GM18951 (cell line): ENCODE results near the gene TRIO.
"Not testable (repeated sequence)": the region's sequence is repeated elsewhere in the genome, so short reads cannot be mapped to it uniquely, and the experiment has no call there.

ENCODE experiments used
- POLR2A ChIP-seq: IDR thresholded peaks from 4 replicates; pipeline ENCODE4 v1.6.1; 2011; ENCODE audit warnings: mild to moderate bottlenecking; ENCODE audit not compliant: insufficient read length, insufficient read depth; ENCODE audit errors: extremely low read depth
- in situ Hi-C: fragments of 300-500 bp; cut with MboI; formaldehyde crosslinking; loops from one replicate; pipeline ENCODE4 v1.12.0; 2022; ENCODE audit warnings: low sequenced_read_pairs, mixed read lengths, inconsistent platforms; ENCODE audit not compliant: unreplicated experiment

TRIO gene

GRCh38 chr5:14428302-14429081 lies 285.4 kb downstream of the TRIO start:
- in situ Hi-C loops, result no loop called here
- no peak for TF ChIP-seq POLR2A

DNA sequence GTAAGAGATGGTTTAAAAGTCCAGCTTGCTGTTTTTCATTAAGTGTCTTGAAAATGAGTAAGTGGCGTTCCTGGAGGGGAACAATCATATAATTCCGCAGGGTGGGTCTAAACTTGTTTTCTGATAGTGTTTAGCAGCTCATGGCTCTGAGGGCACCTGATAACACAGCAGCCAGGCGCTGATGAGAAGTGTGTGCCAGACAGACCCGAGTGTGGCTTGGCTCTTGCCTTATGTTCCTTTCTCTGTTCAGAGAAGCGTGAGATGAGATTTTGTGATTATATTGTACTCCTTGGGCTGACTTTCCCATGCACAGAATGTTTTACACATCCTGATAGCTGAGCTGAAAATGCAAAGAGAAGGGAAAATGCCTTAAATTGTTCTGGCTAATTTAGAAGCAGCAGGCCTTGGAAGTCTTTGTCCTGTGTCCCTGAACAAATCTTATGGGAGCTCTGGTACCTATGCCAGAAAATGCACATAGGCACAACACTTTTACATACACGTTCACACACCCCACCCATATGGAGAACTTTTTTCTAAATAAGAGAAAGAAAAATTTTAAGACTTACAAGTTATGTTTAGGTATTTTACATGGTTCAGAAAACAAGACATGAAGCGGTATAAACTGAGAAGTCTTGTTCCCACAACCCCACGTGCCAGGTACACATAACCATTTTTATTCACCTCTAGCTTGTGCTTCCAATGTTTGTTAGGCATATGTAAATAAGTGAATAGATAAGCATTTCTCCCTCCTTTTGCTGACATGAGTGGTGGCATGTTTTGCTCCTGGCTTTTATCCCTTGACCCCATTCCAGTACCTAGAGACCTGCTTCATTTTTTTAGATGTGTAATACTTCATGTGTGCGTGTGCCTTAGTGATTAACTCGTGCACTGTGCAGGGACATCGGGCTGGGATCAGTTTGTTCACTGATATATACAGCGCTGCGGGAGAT lies 286.2 kb downstream of the TRIO start:
- TF ChIP-seq POLR2A, result no peak
- in situ Hi-C loops, result no loop called here

GRCh38 chr5:14431534-14431933 lies 288.4 kb downstream of the TRIO start:
- TF ChIP-seq POLR2A, result no peak
- in situ Hi-C loops, result no loop called here

- in situ Hi-C loops, result no loop called here
- no peak for TF ChIP-seq POLR2A
Observed at GRCh38 chr5:14432931-14433589, 289.9 kb downstream of the TRIO start.

DNA sequence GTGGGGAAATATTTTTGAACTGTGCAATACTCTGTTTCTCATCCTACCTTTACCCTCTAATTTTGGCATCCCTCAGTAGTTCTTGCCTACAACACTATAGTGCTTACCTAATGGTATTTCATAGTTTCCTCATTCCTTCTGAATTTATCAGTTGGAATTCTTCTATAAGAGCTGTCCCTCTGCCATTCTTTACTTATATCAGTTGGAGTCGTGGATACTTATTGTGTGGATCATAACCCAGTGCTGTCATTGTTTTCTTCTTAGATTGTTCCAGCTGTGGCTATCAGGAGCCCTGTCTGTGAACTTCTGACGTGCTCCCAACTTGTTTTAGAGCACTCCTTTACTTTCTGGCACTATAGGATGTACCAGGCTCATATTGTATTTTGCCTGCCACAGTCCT lies 292.3 kb downstream of the TRIO start:
- TF ChIP-seq POLR2A, result no peak
- in situ Hi-C loops, result no loop called here

GRCh38 chr5:14436122-14436521 lies 293.0 kb downstream of the TRIO start:
- in situ Hi-C loops, result not testable (repeated sequence)

- TF ChIP-seq POLR2A, result no peak
- in situ Hi-C loops, result no loop called here
Observed at GRCh38 chr5:14436801-14437542, 293.8 kb downstream of the TRIO start.

- in situ Hi-C loops, result no loop called here
- TF ChIP-seq POLR2A, result no peak
Observed at GRCh38 chr5:14438195-14438606, 295.1 kb downstream of the TRIO start.

DNA sequence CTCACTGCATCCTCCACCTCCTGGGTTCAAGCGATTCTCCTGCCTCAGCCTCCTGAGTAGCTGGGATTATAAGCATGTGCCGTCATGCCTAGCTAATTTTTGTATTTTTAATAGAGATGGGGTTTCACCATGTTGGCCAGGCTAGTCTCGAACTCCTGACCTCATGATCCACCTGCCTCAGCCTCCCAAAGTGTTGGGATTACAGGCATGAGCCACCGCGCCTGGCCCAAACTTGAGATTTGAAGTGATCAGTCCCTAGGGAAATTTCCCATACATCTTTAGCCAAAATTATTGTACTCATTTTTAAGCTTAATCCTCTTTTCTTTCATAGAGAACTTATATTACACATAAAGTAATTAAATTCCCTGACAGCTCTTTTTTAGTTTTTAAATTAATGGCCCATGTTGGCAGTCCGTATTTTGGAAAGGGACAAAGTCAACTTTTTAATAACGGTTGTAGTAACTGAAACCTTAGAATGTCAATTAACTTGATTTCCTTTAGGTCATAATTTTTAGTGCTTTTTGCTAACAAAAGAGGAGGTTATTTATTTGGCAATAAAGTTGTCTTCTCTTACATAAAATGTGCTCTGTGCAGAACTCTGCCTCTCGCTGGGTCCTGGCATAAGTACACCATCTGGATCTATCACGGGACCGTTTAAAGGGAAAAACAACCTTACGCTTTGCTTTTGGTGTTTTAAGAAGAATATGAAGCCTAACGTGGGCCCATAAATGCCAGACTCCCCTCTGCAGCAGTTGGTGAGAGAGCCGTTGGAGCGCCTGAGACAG lies 296.1 kb downstream of the TRIO start:
- no peak for TF ChIP-seq POLR2A
- in situ Hi-C loops, result no loop called here

- in situ Hi-C loops, result no loop called here
- TF ChIP-seq POLR2A, result no peak
Observed at GRCh38 chr5:14440223-14440581, 297.1 kb downstream of the TRIO start.

GRCh38 chr5:14440582-14441431 lies 297.7 kb downstream of the TRIO start:
- in situ Hi-C loops, result no loop called here
- TF ChIP-seq POLR2A, result no peak
